ENCODE measurements around the gene SGSH.

The SGSH gene

GRCh38 chr17:80171681-80172080, 48.5 kb downstream of the SGSH start:
- no peak for TF ChIP-seq CTCF (IDR thresholded peaks at IDR 0.05)

GRCh38 chr17:80169784-80170500, 50.2 kb downstream of the SGSH start, which contains the start of gene CARD14:
TSS of gene CARD14 (plus strand) at chr17:80170030. CDS start at chr17:80181439, 11,409 bp downstream.
- TF ChIP-seq CTCF (IDR thresholded peaks at IDR 0.05), result no peak

- TF ChIP-seq CTCF (IDR thresholded peaks at IDR 0.05), result no peak
Measured at GRCh38 chr17:80169107-80169506, 51.0 kb downstream of the SGSH start.

GRCh38 chr17:80168371-80168770, 51.8 kb downstream of the SGSH start:
- TF ChIP-seq CTCF (IDR thresholded peaks at IDR 0.05), result no peak

- TF ChIP-seq CTCF (IDR thresholded peaks at IDR 0.05), result no peak
Measured at GRCh38 chr17:80166446-80166845, 53.7 kb downstream of the SGSH start.

GRCh38 chr17:80164185-80164584, 55.9 kb downstream of the SGSH start:
- no peak for TF ChIP-seq CTCF (IDR thresholded peaks at IDR 0.05)

- TF ChIP-seq CTCF (IDR thresholded peaks at IDR 0.05), result no peak
Measured at GRCh38 chr17:80163336-80163735, 56.8 kb downstream of the SGSH start.

GRCh38 chr17:80160536-80160935, 59.6 kb downstream of the SGSH start:
- no peak for TF ChIP-seq CTCF (IDR thresholded peaks at IDR 0.05)

Measured in LNCAP (cell line).